Hepatocyte (in vitro differentiated cells): ENCODE data around the gene PLEKHG3. TPM values are rescaled to one million over a fixed set of nuclear protein-coding genes. Genes with fewer than 3 reads are reported as not detected.

Source experiments
- DNase-seq: peaks from one replicate; pipeline ENCODE4 v3.0.0-alpha.2; 2016; ENCODE audit warnings: low spot score
- H2AFZ ChIP-seq: fragments of 200-600 bp; sonication (generic); 2 replicates; pipeline ENCODE4 v1.6.0; 2016; ENCODE audit warnings: antibody characterized with exemption, mild to moderate bottlenecking
- H3K27ac ChIP-seq: fragments of 200-600 bp; sonication (generic); 2 replicates; pipeline ENCODE4 v1.5.1; 2016; ENCODE audit warnings: mild to moderate bottlenecking
- H3K27me3 ChIP-seq: fragments of 200-600 bp; sonication (generic); 2 replicates; pipeline ENCODE4 v1.6.1; 2016
- H3K36me3 ChIP-seq: fragments of 200-600 bp; sonication (generic); replicated peaks from 2 replicates; pipeline ENCODE4 v1.5.1; 2016; ENCODE audit warnings: low read depth; ENCODE audit not compliant: insufficient read depth
- H3K4me1 ChIP-seq: fragments of 200-600 bp; sonication (generic); 2 replicates; pipeline ENCODE4 v1.5.1; 2016; ENCODE audit warnings: mild to moderate bottlenecking, moderate library complexity; ENCODE audit not compliant: insufficient read depth
- H3K4me2 ChIP-seq: fragments of 200-600 bp; sonication (generic); 2 replicates; pipeline ENCODE4 v1.6.0; 2016
- H3K4me3 ChIP-seq: fragments of 200-600 bp; sonication (generic); 2 replicates; pipeline ENCODE4 v1.5.1; 2016; ENCODE audit warnings: mild to moderate bottlenecking
- H3K79me2 ChIP-seq: fragments of 200-600 bp; sonication (generic); 2 replicates; pipeline ENCODE4 v1.6.0; 2017; ENCODE audit warnings: mild to moderate bottlenecking
- H3K9me2 ChIP-seq: fragments of 200-600 bp; sonication (generic); replicated peaks from 2 replicates; pipeline ENCODE4 v1.6.0; 2017; ENCODE audit warnings: mild to moderate bottlenecking; ENCODE audit not compliant: insufficient read depth
- H3K9me3 ChIP-seq: fragments of 200-600 bp; sonication (generic); 2 replicates; pipeline ENCODE4 v1.5.1; 2016; ENCODE audit warnings: low read depth, mild to moderate bottlenecking
- H4K20me1 ChIP-seq: fragments of 200-600 bp; sonication (generic); 2 replicates; pipeline ENCODE4 v1.6.0; 2016; ENCODE audit warnings: mild to moderate bottlenecking; ENCODE audit not compliant: insufficient read depth, poor library complexity, severe bottlenecking
- CTCF ChIP-seq: fragments of 200-600 bp; sonication (generic); IDR thresholded peaks from 2 replicates; pipeline ENCODE4 v1.5.1; 2016; ENCODE audit warnings: antibody characterized with exemption, mild to moderate bottlenecking; ENCODE audit not compliant: poor library complexity
- EZH2 ChIP-seq: fragments of 200-600 bp; sonication (generic); IDR thresholded peaks from 2 replicates; pipeline ENCODE4 v1.6.1; 2016; ENCODE audit warnings: antibody characterized with exemption, mild to moderate bottlenecking, borderline replicate concordance
- EZH2phosphoT487 ChIP-seq: fragments of 200-600 bp; sonication (generic); IDR thresholded peaks from one replicate; pipeline ENCODE4 v1.6.1; 2018; ENCODE audit warnings: antibody characterized with exemption, mild to moderate bottlenecking, low read depth, moderate library complexity; ENCODE audit not compliant: unreplicated experiment, severe bottlenecking
- WGBS: methylation state at CpG from one replicate; pipeline ENCODE4 v1.1.6; 2016; ENCODE audit warnings: low lambda C conversion rate; ENCODE audit errors: missing lambda C conversion rate; 5-methylcytosine and 5-hydroxymethylcytosine counted together
- polyA plus RNA-seq: library from polyadenylated mRNA; unstranded; fragments of >200 nt; fragmentation: Nextera tagmentation; extraction: Ambion mirVana; gene quantifications from 2 replicates; pipeline ENCODE4 v1.2.1, GENCODE V29; 2016
- total RNA-seq: library from RNA; depleted of rRNA; stranded (reverse); fragments of >200 nt; gene quantifications from 2 replicates; pipeline ENCODE4 v1.2.3, GENCODE V29; 2014

Gene PLEKHG3
- total and polyA plus RNA-seq, 2 experiments from 2014 or later: 42.7 to 54.2 TPM

GRCh38 chr14:64726585-64726890, 22.3 kb downstream of the PLEKHG3 start:
- H3K4me1 ChIP-seq: peaks cover 51% of the 10 kb centered on the region

GRCh38 chr14:64727551-64728071, 23.4 kb downstream of the PLEKHG3 start:
- H3K27ac ChIP-seq: peak overlapping the region; percentile 94
- DNase-seq: no peak
- H3K4me1 ChIP-seq: peaks cover 40% of the 10 kb centered on the region
- H3K36me3 ChIP-seq: no peaks in the 10 kb centered on the region
- H4K20me1 ChIP-seq: no peaks in the 10 kb centered on the region
- WGBS: 97% methylated on average over 22 of the region's 22 CpGs
- H3K9me3 ChIP-seq: no peaks in the 10 kb centered on the region
- no peak for TF ChIP-seq EZH2phosphoT487
- TF ChIP-seq EZH2: no peak
- no peak for TF ChIP-seq CTCF
- peaks cover 73% of the 10 kb centered on the region for H3K79me2 ChIP-seq
- no peak overlapping the region for H3K4me2 ChIP-seq
- H3K9me2 ChIP-seq: no peaks in the 10 kb centered on the region
- H3K4me3 ChIP-seq: no peak overlapping the region
- H2AFZ ChIP-seq: no peak overlapping the region
- H3K27me3 ChIP-seq: no peaks in the 10 kb centered on the region

More at GRCh38 chr14:64726585-64726890, 22.3 kb downstream of the PLEKHG3 start:
- Histone ChIP-seq H3K79me2 (peaks cover 83% of the 10 kb centered on the region), H3K36me3 (no peaks in the 10 kb centered on the region), H2AFZ (no peak overlapping the region), H3K27me3 (no peaks in the 10 kb centered on the region), H3K9me2 (no peaks in the 10 kb centered on the region), H4K20me1 (no peaks in the 10 kb centered on the region), H3K9me3 (no peaks in the 10 kb centered on the region), H3K4me2 (peak overlapping the region; percentile 59), H3K4me3 (no peak overlapping the region), H3K27ac (peak overlapping the region; percentile 94)
- WGBS: 40% methylated on average over 5 of the region's 5 CpGs
- TF ChIP-seq EZH2: no peak
- no peak for TF ChIP-seq EZH2phosphoT487
- TF ChIP-seq CTCF: no peak
- DNase-seq: peak; percentile 92

GRCh38 chr14:64728106-64728505, 23.9 kb downstream of the PLEKHG3 start:
- peaks cover 68% of the 10 kb centered on the region for H3K79me2 ChIP-seq
- WGBS: 95% methylated on average over 6 of the region's 6 CpGs
- H3K4me1 ChIP-seq: peaks cover 37% of the 10 kb centered on the region
- H3K36me3 ChIP-seq: no peaks in the 10 kb centered on the region
- TF ChIP-seq EZH2 (no peak), EZH2phosphoT487 (no peak), CTCF (no peak)
- H3K27me3 ChIP-seq: no peaks in the 10 kb centered on the region
- no peaks in the 10 kb centered on the region for H3K9me3 ChIP-seq
- no peak for DNase-seq
- H3K27ac ChIP-seq: peak overlapping the region; percentile 94
- no peak overlapping the region for H3K4me2 ChIP-seq
- no peak overlapping the region for H2AFZ ChIP-seq
- H4K20me1 ChIP-seq: no peaks in the 10 kb centered on the region
- no peak overlapping the region for H3K4me3 ChIP-seq
- H3K9me2 ChIP-seq: no peaks in the 10 kb centered on the region
